Suprapubic skin (tissue), 4 donors: ENCODE results near the gene CC2D1A. TPM values are rescaled to one million over a fixed set of nuclear protein-coding genes. Genes with fewer than 3 reads are reported as not detected.

Experiments used
- DNase-seq, 2 donors: peaks; one replicate each; pipeline ENCODE4 v3.0.0-alpha.2; 2019; ENCODE audit warnings: low spot score in 2 of 2
- H3K27ac ChIP-seq: fragments of 200-600 bp; sonication (generic); one replicate; pipeline ENCODE4 v1.5.1; 2019
- H3K27me3 ChIP-seq: fragments of 200-600 bp; sonication (generic); one replicate; pipeline ENCODE4 v1.5.1; 2019
- H3K36me3 ChIP-seq: fragments of 200-600 bp; sonication (generic); one replicate; pipeline ENCODE4 v1.5.1; 2019
- H3K4me1 ChIP-seq: fragments of 200-600 bp; sonication (generic); one replicate; pipeline ENCODE4 v1.5.1; 2019
- H3K4me3 ChIP-seq: fragments of 200-600 bp; sonication (generic); one replicate; pipeline ENCODE4 v1.5.1; 2019; ENCODE audit warnings: mild to moderate bottlenecking
- H3K9me3 ChIP-seq: fragments of 200-600 bp; sonication (generic); one replicate; pipeline ENCODE4 v1.5.1; 2019
- EP300 ChIP-seq: sonication (generic); formaldehyde crosslinking; IDR thresholded peaks from one replicate; pipeline ENCODE4 v1.6.1; 2017; ENCODE audit warnings: antibody characterized with exemption
- POLR2A ChIP-seq, 2 donors: fragments of 450-650 bp; IDR thresholded peaks; one replicate each; pipeline ENCODE4 v1.6.1; 2017; ENCODE audit warnings: antibody characterized with exemption in 2 of 2, mild to moderate bottlenecking in 2 of 2, moderate library complexity in 2 of 2
- POLR2AphosphoS5 ChIP-seq, 3 donors: sonication (generic); formaldehyde crosslinking; IDR thresholded peaks; one replicate each; pipeline ENCODE4 v1.6.1; 2017; ENCODE audit warnings: antibody characterized with exemption in 3 of 3
- WGBS: methylation state at CpG from one replicate; pipeline ENCODE4 v1.1.5; 2018; 5-methylcytosine and 5-hydroxymethylcytosine counted together
- total RNA-seq, 4 donors: library from RNA; depleted of rRNA; stranded (reverse); fragments of >200 nt; gene quantifications; one replicate each; pipeline ENCODE4 v1.1.0, GENCODE V29; 2016
- TF ChIP-seq, protein P1 (sequence below), 2 donors: fragments of 200-600 bp in 1 of 2; fragments of 450-650 bp in 1 of 2; sonication (generic) in 1 of 2; IDR thresholded peaks; one replicate each; pipeline ENCODE4 v1.5.1; 2016 to 2019; ENCODE audit warnings: antibody characterized with exemption in 2 of 2, mild to moderate bottlenecking in 1 of 2, moderate library complexity in 1 of 2

CC2D1A gene
- total RNA-seq, 4 donors from 2014 or later, result 48.0 to 94.9 (median 66.7) TPM

DNA sequence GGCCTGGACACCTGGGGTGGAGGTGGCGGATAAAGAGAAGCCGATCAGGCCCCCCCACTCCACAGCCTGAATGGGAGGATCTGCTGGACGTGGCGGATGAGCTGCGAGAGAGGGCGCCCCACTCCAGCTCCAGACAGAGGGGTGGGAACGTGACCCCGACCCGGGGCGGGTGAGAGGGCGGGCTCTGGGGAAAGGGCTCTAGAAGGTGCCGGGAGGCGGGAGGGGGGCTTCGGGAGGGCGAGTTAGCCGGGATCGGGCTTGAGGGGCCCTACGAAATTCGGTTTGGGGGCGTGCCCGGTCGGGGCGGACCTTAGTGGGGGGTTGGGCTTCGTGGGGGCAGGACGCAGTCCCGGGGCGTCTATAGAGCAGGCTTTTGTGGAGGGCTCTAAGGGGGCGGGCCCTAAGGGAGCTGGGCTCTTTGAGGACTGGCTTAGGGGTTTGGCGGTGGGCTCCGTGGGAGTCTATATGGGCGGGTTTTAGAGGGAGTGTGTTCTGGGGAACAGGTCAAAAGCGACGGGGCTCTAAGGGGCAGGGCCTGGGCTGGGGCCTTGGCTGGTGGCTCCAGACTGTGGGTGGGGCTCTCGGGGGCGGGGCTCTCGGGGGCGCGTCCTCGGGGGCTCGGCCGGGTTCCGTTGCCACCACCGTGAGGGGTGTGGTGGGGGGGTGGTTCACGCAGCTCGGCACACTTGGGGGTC is 33.2 kb upstream of the CC2D1A start:
- H3K4me3 ChIP-seq, result peak overlapping the region; percentile 54
- no peak for DNase-seq
- no peaks in the 10 kb centered on the region for H3K9me3 ChIP-seq
- TF ChIP-seq POLR2A (IDR thresholded peaks at IDR 0.05), result no peak
- TF ChIP-seq, protein P1, sequence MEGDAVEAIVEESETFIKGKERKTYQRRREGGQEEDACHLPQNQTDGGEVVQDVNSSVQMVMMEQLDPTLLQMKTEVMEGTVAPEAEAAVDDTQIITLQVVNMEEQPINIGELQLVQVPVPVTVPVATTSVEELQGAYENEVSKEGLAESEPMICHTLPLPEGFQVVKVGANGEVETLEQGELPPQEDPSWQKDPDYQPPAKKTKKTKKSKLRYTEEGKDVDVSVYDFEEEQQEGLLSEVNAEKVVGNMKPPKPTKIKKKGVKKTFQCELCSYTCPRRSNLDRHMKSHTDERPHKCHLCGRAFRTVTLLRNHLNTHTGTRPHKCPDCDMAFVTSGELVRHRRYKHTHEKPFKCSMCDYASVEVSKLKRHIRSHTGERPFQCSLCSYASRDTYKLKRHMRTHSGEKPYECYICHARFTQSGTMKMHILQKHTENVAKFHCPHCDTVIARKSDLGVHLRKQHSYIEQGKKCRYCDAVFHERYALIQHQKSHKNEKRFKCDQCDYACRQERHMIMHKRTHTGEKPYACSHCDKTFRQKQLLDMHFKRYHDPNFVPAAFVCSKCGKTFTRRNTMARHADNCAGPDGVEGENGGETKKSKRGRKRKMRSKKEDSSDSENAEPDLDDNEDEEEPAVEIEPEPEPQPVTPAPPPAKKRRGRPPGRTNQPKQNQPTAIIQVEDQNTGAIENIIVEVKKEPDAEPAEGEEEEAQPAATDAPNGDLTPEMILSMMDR (IDR thresholded peaks at IDR 0.05), result peak in 1 of 2 donors; percentile 7
- peaks cover 17% of the 10 kb centered on the region for H3K4me1 ChIP-seq
- no peaks in the 10 kb centered on the region for H3K27me3 ChIP-seq
- H3K36me3 ChIP-seq, result no peaks in the 10 kb centered on the region
- H3K27ac ChIP-seq, result no peak overlapping the region
- WGBS, result 3% methylated on average over 28 of the region's 45 CpGs

DNA sequence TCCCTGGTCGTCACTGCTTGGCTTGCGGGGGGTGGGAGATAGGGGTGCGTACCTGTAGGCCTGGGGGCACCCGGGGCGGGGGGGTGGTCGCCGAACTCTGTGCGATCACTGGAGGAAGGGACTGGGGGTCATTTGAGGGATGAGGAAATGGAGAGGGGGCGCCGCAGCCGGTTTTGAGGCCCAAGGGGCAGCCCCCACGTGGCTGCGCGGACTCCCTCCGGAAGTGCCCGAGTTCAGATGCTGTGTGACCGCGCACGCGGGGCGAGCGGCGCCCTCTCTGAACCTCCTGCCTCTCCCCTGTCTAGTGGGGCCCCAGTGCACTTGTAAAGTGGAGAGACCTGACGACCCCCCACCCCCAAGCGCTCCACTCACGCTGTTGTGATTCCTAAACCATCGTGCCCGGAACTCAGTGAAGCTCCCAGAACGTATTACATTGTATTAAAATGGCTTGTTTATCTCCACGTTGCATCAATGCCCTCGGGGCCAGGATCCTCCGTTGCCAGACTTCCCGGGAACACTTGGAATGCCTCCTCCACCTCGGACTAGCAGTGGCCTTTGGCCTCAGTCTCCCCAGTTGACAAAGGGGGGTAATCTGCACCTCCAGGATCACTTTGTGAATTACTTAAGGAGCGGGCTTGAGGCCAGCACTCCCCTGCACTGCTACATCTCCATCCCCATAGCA is 32.0 kb upstream of the CC2D1A start:
- H3K27ac ChIP-seq, result no peak overlapping the region
- no peaks in the 10 kb centered on the region for H3K9me3 ChIP-seq
- H3K36me3 ChIP-seq, result no peaks in the 10 kb centered on the region
- H3K4me1 ChIP-seq, result peaks cover 17% of the 10 kb centered on the region
- H3K4me3 ChIP-seq, result no peak overlapping the region
- no peak for DNase-seq
- WGBS, result 50% methylated on average over 31 of the region's 35 CpGs
- no peak for TF ChIP-seq POLR2A (IDR thresholded peaks at IDR 0.05)
- TF ChIP-seq, protein P1 (IDR thresholded peaks at IDR 0.05), result no peak
- TF ChIP-seq POLR2AphosphoS5 (IDR thresholded peaks at IDR 0.05), result no peak
- no peak for TF ChIP-seq EP300
- H3K27me3 ChIP-seq, result no peaks in the 10 kb centered on the region

DNA sequence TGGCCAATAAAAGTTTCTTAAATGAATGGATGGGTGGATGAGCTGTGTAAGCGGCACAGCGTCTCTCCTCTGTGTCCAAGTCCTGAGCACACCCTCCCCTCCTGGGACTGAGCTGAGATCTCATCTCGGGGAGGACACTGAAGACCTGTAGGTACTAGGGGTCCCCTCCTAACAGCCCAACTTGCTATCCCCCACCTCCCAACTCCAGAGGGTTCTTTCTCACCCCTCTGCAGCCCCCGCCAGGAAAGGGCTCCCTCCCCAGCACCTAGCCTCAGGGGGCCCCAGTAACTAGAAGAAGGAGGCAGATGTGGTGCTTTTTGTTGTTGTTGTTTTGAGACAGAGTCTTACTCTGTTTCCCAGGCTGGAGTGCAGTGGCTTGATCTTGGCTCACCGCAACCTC is 30.2 kb upstream of the CC2D1A start:
- no peak overlapping the region for H3K4me3 ChIP-seq
- H3K4me1 ChIP-seq, result peaks cover 29% of the 10 kb centered on the region
- DNase-seq, result no peak
- WGBS, result 94% methylated on average over 5 of the region's 5 CpGs
- no peak overlapping the region for H3K27ac ChIP-seq
- H3K9me3 ChIP-seq, result no peaks in the 10 kb centered on the region
- TF ChIP-seq POLR2A (IDR thresholded peaks at IDR 0.05), result no peak
- TF ChIP-seq, protein P1 (IDR thresholded peaks at IDR 0.05), result no peak
- no peak for TF ChIP-seq POLR2AphosphoS5 (IDR thresholded peaks at IDR 0.05)
- no peak for TF ChIP-seq EP300
- no peaks in the 10 kb centered on the region for H3K27me3 ChIP-seq
- H3K36me3 ChIP-seq, result no peaks in the 10 kb centered on the region

DNA sequence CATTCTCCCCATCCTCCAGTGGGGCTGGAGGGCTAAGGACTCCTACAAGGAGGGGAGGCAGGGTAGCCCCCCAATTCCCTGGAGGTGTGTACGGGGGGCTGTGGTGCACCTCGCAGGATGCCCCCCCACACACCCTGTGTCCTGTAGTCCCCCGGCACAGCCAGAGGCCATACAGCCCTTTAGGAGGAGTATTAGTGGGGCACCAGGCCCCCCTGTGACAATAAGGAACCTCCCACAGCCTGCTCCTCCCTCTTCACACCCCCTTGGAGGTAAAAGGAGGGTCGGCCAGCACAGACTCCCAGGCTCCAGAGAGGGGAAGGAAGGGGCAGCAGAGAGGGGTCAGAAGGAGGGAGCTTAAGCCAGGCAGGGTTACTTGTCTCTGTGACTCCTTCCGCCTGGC is 29.2 kb upstream of the CC2D1A start, which contains the start of gene NANOS3:
TSS of gene NANOS3 (plus strand) at position 301 of the 400 bp plus-strand sequence. CDS start 115 bp downstream, outside the sequence.
- H3K9me3 ChIP-seq, result no peaks in the 10 kb centered on the region
- WGBS, result 42% methylated on average over 3 of the region's 5 CpGs
- H3K4me1 ChIP-seq, result peaks cover 39% of the 10 kb centered on the region
- TF ChIP-seq, protein P1 (IDR thresholded peaks at IDR 0.05), result no peak
- TF ChIP-seq EP300, result no peak
- TF ChIP-seq POLR2A (IDR thresholded peaks at IDR 0.05), result no peak
- no peak for TF ChIP-seq POLR2AphosphoS5 (IDR thresholded peaks at IDR 0.05)
- no peaks in the 10 kb centered on the region for H3K36me3 ChIP-seq
- no peak for DNase-seq
- H3K27me3 ChIP-seq, result no peaks in the 10 kb centered on the region
- H3K27ac ChIP-seq, result no peak within 1 kb of the TSS
- no peak within 1 kb of the TSS for H3K4me3 ChIP-seq

DNA sequence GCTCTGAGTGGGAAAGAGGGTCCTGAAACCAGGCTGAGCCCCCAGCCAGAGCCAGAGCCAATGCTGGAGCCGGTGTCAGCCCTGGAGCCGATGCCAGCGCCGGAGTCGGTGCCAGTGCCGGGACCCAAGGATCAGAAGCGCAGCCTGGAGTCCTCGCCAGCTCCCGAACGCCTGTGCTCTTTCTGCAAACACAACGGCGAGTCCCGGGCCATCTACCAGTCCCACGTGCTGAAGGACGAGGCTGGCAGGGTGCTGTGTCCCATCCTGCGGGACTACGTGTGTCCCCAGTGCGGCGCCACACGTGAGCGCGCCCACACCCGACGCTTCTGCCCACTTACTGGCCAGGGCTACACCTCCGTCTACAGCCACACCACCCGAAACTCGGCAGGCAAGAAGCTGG is 28.7 kb upstream of the CC2D1A start:
- Histone ChIP-seq H3K4me1 (peaks cover 43% of the 10 kb centered on the region), H3K27ac (no peak overlapping the region), H3K9me3 (no peaks in the 10 kb centered on the region), H3K4me3 (no peak overlapping the region), H3K27me3 (no peaks in the 10 kb centered on the region), H3K36me3 (no peaks in the 10 kb centered on the region)
- TF ChIP-seq, protein P1 (IDR thresholded peaks at IDR 0.05), result no peak
- TF ChIP-seq POLR2AphosphoS5 (IDR thresholded peaks at IDR 0.05) (no peak), EP300 (no peak), POLR2A (IDR thresholded peaks at IDR 0.05) (no peak)
- no peak for DNase-seq
- 83% methylated on average over 20 of the region's 27 CpGs for WGBS
